ENCODE results near the gene GKN1. TPM values are rescaled to one million over a fixed set of nuclear protein-coding genes. Genes with fewer than 3 reads are reported as not detected.
"Not testable (repeated sequence)": the region's sequence is repeated elsewhere in the genome, so short reads cannot be mapped to it uniquely, and the experiment has no call there.

GKN1 gene
- total RNA-seq, 1 experiment from 2014 or later: not detected

- in situ Hi-C loops (cut with HindIII; ENCODE audit: low sequenced_read_pairs): no loop called here
- no peak for DNase-seq (ENCODE audit: low spot score)
Observed at GRCh38 chr2:68952887-68953521, 21.4 kb upstream of the GKN1 start, which contains the start of gene GKN2. Gene GKN2, minus strand, starts transcription at chr2:68952893. Its CDS starts 32 bp downstream, at chr2:68952861.

- in situ Hi-C loops (cut with HindIII; ENCODE audit: low sequenced_read_pairs): not testable (repeated sequence)
Observed at GRCh38 chr2:68955432-68955831, 19.0 kb upstream of the GKN1 start.

GRCh38 chr2:68959001-68959400 lies 15.4 kb upstream of the GKN1 start:
- no peak for DNase-seq (ENCODE audit: low spot score)
- in situ Hi-C loops (cut with HindIII; ENCODE audit: low sequenced_read_pairs): no loop called here

More at GRCh38 chr2:68955432-68955831, 19.0 kb upstream of the GKN1 start:
- DNase-seq (ENCODE audit: low spot score): not testable (repeated sequence)

GRCh38 chr2:68961380-68961779 lies 13.1 kb upstream of the GKN1 start:
- no peak for DNase-seq (ENCODE audit: low spot score)
- in situ Hi-C loops (cut with HindIII; ENCODE audit: low sequenced_read_pairs): no loop called here

GRCh38 chr2:68964282-68964681 lies 10.2 kb upstream of the GKN1 start:
- no peak for DNase-seq (ENCODE audit: low spot score)
- in situ Hi-C loops (cut with HindIII; ENCODE audit: low sequenced_read_pairs): no loop called here

DNA sequence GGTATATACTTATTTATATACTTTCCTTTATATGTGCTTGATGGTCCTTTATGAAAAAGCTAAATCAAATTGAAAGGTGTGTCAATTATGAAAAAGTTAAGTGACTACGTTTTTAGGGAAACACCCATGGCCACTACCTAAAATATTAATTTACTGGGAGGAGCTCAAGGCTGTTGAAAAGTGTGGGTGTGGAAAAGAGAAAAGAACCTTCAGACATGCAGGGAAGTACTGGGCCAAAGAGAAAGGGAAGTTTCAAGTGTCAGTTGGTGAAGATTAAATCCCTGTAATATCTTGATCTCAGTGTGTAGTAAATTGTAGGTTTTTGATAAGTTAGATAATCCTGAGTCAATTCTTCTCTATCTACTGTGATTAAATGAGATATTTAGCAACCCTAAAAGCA lies 6.2 kb upstream of the GKN1 start:
- in situ Hi-C loops (cut with HindIII; ENCODE audit: low sequenced_read_pairs): no loop called here

DNA sequence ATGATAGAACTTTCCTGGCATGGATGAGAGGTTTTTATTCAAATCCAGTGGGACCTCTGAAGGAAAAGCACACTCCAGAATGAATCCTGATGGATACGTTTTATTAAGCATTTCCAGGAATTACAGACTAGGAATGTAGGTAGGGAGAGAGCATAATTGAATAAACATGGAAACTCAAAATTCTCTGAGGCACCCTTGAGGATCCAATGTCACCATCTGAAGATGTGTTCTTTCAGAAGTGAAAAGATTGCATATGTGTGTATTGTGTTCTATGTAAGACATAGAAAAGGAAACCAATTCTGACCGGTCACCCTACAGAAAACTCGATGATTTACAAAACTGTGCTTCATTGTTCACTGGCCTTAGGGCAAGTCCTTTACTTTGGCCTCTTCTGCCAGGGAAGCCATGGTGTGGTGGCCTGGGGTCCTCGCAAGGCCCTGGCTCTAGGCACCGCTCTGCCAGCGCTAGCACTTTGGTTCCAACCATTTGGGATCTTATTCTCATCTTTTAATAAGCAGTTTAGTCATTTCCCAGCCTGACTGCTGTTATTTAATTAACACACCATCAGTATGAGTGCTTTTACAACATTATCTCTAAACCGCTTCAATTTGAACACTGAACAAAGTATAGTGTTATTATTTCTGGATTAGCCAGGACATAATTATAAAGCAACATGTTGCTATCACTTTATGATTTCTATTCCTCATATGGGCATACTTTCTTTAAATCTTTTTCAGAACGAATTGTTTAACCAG lies 4.5 kb upstream of the GKN1 start:
- no peak for DNase-seq (ENCODE audit: low spot score)
- in situ Hi-C loops (cut with HindIII; ENCODE audit: low sequenced_read_pairs): no loop called here

More for the DNA sequence above, 6.2 kb upstream of the GKN1 start:
- no peak for DNase-seq (ENCODE audit: low spot score)

- no peak for DNase-seq (ENCODE audit: low spot score)
- in situ Hi-C loops (cut with HindIII; ENCODE audit: low sequenced_read_pairs): no loop called here
Observed at GRCh38 chr2:68970566-68971265, 3.7 kb upstream of the GKN1 start.

DNA sequence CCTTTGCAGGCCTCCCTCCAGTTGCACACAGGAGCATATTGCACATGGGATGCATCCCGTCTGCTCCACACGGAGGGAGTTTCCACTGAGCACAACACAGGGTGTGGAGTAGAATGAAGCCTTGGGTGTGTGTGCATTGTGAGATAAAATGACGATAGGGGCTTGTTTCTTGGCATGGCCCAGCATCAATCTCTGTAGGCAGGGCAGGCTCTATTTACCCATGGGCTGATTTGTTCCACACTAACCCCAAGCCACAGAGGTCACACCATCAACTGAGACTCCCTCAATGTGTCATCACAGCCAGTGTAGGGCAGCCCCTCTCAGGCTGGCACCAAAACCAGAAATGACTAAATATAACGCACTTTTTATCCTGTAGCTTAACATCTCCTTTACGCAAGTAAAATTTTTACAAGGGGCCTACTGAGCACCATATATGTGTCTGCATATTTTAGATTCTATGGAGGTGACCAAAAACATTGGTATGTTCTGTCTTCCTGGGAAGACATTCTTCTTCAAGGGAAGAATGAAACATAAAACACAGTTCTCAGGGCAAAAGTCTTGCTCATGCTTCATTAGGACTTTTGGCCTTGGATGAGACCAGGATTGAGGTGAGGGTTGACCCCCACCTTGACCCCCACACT lies 2.7 kb upstream of the GKN1 start:
- DNase-seq (ENCODE audit: low spot score): no peak
- in situ Hi-C loops (cut with HindIII; ENCODE audit: low sequenced_read_pairs): no loop called here

DNA sequence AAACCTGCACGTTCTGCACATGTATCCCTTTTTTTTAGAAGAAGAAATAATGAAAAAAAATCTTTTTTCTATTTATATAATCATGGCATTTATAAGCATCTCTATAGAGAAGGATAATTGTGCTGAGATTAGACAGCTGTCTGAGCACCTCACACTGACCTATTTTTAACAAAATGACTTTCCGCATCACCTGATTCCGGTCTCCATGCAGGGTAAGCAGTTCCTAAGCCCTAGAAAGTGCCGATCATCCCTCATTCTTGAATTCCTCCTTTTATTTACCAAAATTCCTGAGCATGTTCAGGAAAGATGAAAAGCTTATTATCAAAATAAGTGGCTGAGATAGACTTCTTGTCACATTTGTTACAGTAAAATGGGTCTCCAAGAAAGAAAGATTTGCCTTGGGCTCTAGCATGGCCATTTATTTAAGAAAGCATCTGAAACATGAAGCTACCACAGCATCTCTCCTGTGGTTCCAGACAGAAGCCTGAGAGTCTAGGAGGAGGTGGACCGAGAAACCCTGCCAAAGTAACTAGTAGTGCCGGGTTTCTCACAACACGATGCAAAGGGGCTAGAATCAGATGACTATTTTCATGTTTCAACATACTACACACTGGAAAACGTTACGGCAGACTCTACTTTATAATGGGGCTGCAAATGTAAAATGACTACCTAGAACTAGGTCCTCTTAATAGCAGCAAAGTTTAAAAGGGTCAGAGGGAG lies 670 bp downstream of the GKN1 start:
- peak; percentile 61 for DNase-seq (ENCODE audit: low spot score)
- in situ Hi-C loops (cut with HindIII; ENCODE audit: low sequenced_read_pairs): no loop called here

DNA sequence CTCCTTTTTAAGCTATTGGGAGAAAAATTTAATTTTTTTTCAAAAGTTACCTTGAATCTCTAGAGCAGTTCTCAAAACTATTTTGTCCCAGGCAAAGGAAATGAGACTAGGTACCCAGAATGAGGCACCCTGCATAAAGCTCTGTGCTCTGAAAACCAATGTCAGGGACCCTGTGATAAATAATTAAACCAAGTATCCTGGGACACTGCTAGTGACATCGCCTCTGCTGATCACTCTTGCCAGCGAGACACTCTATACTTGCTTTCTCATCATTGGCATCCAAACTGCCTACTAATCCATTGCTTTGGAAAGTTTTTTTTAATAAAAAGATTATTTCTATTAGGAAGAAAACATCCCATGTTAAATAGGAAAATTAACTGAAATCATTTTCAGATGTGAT lies 1.4 kb downstream of the GKN1 start:
- DNase-seq (ENCODE audit: low spot score): no peak
- in situ Hi-C loops (cut with HindIII; ENCODE audit: low sequenced_read_pairs): no loop called here

- DNase-seq (ENCODE audit: low spot score): no peak
- in situ Hi-C loops (cut with HindIII; ENCODE audit: low sequenced_read_pairs): no loop called here
Observed at GRCh38 chr2:68977453-68977852, 3.0 kb downstream of the GKN1 start.

- no peak for DNase-seq (ENCODE audit: low spot score)
- in situ Hi-C loops (cut with HindIII; ENCODE audit: low sequenced_read_pairs): no loop called here
Observed at GRCh38 chr2:68978098-68978497, 3.7 kb downstream of the GKN1 start.

- in situ Hi-C loops (cut with HindIII; ENCODE audit: low sequenced_read_pairs): no loop called here
- DNase-seq (ENCODE audit: low spot score): no peak
Observed at GRCh38 chr2:68980956-68981355, 6.5 kb downstream of the GKN1 start.

- DNase-seq (ENCODE audit: low spot score): peak; percentile 14
- in situ Hi-C loops (cut with HindIII; ENCODE audit: low sequenced_read_pairs): no loop called here
Observed at GRCh38 chr2:68987021-68987503, 12.6 kb downstream of the GKN1 start.

DNA sequence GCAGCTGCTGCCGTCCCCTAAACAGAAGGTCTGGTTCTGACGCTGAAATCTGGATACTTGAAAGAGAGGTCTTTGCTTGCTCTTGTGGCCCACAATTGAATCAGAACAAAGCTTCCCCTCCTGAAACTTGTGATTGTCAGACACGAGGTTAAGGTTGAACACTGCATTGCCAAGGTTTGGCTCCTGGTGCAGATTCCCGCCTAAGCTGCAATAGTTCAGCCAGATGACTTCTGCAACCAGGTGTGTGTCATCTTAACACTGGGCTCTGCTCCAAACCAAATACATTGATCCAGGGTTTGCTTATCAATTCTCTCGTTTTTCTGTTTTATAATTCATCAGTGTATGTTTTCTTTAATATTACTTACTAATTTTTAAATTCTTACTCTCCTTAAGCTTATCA lies 14.6 kb downstream of the GKN1 start:
- in situ Hi-C loops (cut with HindIII; ENCODE audit: low sequenced_read_pairs): no loop called here
- no peak for DNase-seq (ENCODE audit: low spot score)

- DNase-seq (ENCODE audit: low spot score): no peak
- in situ Hi-C loops (cut with HindIII; ENCODE audit: low sequenced_read_pairs): no loop called here
Observed at GRCh38 chr2:68992341-68992740, 17.9 kb downstream of the GKN1 start.

DNA sequence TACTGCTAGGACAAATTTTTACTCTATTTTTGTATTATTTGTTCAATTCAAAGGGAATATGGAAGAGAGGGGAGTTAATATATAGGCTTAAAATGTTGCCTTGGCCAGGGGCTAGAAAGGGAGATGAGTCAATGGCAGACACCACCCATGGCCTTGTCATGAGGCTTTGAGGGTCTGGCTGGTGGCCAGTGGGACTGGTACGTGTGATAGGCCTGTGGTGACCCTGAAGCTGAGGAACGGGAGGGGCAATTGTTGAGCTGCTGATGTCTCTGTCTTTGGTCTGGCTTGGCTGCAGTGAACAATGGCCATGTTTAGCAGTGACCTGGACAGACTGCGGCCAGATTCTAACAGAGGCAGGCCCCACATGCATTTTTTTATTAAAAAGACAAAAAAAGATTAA lies 18.5 kb downstream of the GKN1 start:
- in situ Hi-C loops (cut with HindIII; ENCODE audit: low sequenced_read_pairs): no loop called here
- no peak for DNase-seq (ENCODE audit: low spot score)

GRCh38 chr2:68993660-68994059 lies 19.2 kb downstream of the GKN1 start:
- in situ Hi-C loops (cut with HindIII; ENCODE audit: low sequenced_read_pairs): no loop called here
- no peak for DNase-seq (ENCODE audit: low spot score)

All from G401 (cell line).